ENCODE data around the gene MAP3K4.

- TF ChIP-seq FOXM1 (IDR thresholded peaks at IDR 0.05; ENCODE audit: borderline replicate concordance) = no peak
- TF ChIP-seq ELF4 (IDR thresholded peaks at IDR 0.05) = no peak
Observed at GRCh38 chr6:161117942-161118341, 126.4 kb downstream of the MAP3K4 start.
